ENCODE results near the gene CCDC137.

The CCDC137 gene

DNA sequence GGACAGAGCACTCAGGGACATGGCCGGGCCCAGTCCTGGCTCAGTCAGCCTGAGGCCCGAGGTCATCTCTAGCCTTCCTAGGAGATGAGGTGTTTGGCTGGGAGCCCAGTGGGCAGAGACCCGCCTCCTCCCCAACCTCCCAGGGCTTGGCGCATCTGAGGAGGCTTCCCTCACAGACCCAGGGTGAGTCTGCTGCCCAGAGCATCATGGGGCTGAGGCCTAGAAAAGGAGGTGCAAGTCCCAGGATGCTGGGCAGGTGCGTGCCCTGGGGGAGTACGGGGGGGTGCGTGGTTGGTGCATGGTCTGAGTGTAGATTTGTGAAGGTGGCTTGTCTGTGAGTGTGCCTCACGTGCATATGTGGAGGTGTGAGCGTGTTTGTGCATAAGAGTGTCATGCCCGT, 14.8 kb upstream of the CCDC137 start:
- DNase-seq, result no peak

DNA sequence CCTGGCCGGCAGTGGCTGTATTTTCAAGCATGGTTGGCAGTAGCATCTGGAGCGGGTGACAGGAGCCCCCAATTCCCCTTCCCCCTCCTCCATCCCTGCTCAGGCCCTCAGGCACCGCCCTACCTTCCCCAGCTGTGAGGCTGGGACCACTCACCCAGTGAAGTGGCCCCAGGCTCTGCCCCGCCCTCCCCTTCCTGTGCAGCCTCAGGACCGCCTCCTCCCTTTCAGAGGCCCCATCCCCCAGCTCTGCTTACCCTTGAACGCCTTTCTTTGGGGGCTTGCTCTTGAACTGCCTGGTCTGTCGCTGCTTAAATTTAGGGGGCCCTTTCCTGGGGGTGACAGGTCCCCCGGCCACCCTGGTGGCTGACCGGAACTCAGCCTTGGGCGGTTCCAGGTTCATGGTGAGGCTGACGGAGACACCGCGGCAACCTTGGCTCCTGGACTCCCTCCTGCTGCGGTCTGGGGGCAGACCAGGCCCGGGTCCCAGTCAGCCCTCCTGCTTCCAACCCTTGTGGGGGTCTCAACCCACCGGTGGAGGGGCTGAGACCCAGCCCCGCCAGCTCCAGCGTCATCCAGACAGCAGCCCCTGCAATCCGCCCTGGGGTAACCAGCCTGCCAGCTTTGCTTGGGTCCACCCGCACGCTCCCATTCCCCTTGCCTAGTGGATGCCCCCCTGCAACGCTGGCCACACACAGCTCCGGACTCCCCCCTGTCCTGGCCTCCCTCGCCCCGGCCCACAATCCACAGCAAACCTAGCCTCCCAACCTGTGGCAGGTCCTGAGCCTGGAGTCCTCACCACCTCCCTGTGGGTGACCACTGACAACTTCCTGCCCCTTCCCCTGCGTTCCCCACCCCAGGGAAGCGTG, 13.4 kb upstream of the CCDC137 start:
- DNase-seq, result no peak

GRCh38 chr17:81655378-81656117, 11.0 kb upstream of the CCDC137 start:
- no peak for DNase-seq

- DNase-seq, result no peak
These were observed 10.3 kb upstream of the CCDC137 start, which contains the start of gene PDE6G for GRCh38 chr17:81656118-81656743. TSS of gene PDE6G (minus strand) at chr17:81656542. CDS start at chr17:81653305, 3,237 bp downstream.

DNA sequence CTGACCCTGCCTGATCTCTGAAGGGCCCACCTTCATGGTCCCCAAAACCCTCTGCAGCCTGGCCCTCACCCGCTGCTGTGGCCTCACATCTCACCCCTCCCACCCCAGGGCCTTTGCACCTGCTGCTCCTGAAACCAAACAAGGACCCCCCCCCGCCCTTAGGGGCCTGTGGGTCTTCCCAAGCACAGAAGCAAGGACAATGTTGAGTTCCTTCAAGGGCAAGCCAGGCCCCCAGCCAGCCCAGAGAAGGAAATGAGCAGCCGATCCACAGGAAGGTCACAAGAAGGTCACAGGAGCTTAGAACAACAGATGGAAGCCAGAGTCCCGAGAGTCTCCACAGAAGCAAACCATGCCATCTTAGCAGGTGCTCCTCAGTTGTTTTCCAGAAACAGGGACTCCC, 9.7 kb upstream of the CCDC137 start:
- DNase-seq, result no peak

GRCh38 chr17:81659038-81659437, 7.5 kb upstream of the CCDC137 start:
- DNase-seq, result no peak

- DNase-seq, result no peak
These were observed 6.1 kb upstream of the CCDC137 start for GRCh38 chr17:81660441-81660840.

DNA sequence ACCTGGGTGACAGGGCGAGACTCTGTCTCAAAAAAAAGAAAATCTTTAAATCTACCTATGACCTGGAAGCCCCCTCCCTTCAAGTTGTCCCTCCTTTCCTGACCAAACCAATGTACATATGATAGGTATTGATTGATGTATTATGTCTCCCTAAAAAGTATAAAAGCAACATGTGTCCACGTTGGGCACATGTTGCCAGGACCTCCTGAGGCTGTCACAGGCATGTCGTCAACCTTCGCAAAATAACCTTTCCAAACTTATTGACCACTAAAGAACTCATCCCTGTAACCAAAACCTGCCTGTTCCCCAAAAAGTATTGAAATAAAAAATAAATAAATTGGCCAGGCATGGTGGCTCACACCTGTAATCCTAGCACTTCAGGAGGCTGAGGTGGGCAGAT, 4.5 kb upstream of the CCDC137 start:
- DNase-seq, result no peak

- DNase-seq, result no peak
These were observed 2.5 kb upstream of the CCDC137 start for GRCh38 chr17:81664051-81664470.

DNA sequence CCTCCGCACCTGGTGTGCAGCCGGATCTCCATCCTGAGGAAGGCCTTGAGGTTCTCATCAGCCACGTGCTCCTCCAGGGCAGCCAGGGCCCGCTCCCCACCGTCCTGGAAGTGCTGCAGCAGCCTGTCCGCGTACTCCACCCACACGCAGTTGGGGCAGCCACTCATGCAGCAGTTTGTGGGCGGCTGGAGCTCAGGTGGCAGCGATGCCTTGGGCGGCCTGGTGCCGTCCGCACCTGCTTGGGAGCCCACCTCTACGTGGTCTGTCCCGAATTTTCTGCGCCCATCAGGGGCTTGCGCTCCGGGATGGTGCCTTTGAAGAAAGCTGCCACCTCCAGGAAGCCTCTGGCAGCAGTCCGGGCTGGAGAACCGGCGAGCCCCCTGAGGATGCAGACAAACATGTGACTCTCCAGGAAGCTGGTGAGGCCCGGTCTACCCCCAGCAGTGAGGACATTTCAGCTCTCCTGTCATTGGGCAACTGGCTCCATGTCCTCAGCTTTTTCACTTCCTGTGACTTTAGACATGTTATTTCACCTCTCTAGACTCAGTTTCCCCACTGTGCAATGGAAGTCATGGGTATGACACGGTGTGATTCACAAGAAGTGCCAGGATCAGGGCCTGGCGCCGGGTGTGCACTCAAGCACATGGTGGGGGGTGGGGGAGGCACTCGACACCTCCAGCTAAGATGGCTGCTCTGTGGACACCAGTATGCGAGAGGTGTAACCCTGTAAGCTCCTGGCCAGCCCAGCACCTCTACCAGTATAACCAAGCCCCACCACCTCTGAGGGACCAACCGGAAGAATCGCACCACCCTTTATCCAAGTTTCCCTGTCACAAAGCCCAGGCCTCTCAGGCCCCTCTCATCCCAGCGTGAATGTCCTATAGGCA, 1.1 kb upstream of the CCDC137 start:
- peak; percentile 59 for DNase-seq

- DNase-seq, result peak; percentile 59
These were observed 520 bp upstream of the CCDC137 start for GRCh38 chr17:81666092-81666341.

GRCh38 chr17:81667754-81668153, 1.2 kb downstream of the CCDC137 start:
- no peak for DNase-seq

DNA sequence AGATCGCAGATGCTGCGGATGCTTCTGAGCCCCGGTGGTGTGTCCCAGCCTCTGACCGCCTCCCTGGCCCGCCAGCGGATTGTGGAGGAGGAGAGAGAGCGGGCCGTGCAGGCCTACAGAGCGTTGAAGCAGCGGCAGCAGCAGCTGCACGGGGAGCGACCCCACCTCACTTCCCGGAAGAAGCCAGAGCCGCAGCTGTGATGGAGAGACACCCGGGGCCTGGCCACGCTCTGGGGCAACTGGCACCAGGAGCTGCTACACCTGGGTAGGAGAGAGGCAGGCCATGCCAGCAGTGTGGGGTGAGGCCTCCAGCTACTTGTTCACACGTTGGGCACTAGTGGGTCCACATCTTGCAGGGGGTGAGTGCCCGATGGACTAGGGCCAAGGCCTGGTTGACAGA, 6.0 kb downstream of the CCDC137 start:
- no peak for DNase-seq

- no peak for DNase-seq
These were observed 6.4 kb downstream of the CCDC137 start for GRCh38 chr17:81672954-81673353.

GRCh38 chr17:81673561-81674258, 7.2 kb downstream of the CCDC137 start:
- DNase-seq, result no peak

DNA sequence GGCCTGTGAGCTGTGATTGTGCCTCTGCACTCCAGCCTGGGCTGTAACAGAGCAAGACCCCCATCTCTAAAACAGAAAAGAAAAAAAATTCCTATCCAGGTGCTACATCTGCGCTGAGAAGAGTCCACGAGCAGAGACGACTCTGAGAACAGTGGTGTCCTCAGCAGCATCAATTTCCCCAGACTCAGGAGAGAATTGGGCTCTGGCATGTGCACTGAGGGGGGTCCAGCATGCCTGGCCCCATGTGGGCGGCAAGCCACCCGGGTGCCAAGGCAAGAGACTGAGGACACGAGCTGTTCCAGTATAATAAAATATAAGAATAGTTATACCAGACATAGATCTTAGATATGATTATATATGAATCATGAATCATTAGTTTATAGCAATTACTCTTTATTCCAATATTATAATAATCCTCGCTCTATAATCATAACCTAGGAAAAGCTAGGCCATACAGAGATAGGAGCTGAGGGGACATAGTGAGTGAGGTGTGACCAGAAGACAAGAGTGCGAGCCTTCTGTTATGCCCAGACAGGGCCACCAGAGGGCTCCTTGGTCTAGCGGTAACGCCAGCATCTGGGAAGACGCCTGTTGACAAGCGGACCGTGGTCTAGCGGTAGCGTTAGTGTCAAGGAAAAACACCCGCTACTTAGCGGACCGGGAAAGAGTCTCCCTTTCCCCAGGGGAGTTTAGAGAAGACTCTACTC, 9.1 kb downstream of the CCDC137 start:
- peak; percentile 46 for DNase-seq

- DNase-seq, result no peak
These were observed 10.4 kb downstream of the CCDC137 start for GRCh38 chr17:81676906-81677305.

GRCh38 chr17:81680150-81680549, 13.6 kb downstream of the CCDC137 start:
- no peak for DNase-seq

DNA sequence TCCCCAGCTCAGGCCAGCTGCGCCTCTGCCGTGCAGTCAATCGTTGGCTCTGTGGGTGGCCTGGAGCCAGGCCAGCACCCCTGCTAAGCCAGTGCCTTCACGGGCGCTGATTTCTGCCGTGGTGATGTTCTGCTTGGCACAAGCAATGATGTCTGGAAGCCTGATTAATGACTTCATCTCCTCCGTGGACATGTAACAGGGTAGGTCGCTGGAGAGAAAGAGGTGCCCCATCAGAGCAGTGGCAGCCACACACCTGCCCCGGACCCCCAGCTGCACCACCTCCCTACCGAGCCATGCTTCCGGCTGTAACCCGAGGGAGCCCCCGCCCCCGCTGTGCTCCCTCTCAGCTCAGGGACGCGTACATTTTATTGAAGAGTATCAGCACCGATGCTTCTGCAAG, 15.1 kb downstream of the CCDC137 start:
- no peak for DNase-seq

GRCh38 chr17:81682565-81683207, 16.1 kb downstream of the CCDC137 start:
- no peak for DNase-seq

- DNase-seq, result no peak
These were observed 16.7 kb downstream of the CCDC137 start for GRCh38 chr17:81683208-81683583.
